COLO668 (cell line): Measurements from ENCODE around the gene DPH1.
"Not testable (repeated sequence)": the region's sequence is repeated elsewhere in the genome, so short reads cannot be mapped to it uniquely, and the experiment has no call there.

ENCODE experiments used
- DNase-seq: peaks from one replicate; lab custom pipeline; 2025; ENCODE audit not compliant: unreplicated experiment; lab: John Stamatoyannopoulos, UW

Gene DPH1

DNA sequence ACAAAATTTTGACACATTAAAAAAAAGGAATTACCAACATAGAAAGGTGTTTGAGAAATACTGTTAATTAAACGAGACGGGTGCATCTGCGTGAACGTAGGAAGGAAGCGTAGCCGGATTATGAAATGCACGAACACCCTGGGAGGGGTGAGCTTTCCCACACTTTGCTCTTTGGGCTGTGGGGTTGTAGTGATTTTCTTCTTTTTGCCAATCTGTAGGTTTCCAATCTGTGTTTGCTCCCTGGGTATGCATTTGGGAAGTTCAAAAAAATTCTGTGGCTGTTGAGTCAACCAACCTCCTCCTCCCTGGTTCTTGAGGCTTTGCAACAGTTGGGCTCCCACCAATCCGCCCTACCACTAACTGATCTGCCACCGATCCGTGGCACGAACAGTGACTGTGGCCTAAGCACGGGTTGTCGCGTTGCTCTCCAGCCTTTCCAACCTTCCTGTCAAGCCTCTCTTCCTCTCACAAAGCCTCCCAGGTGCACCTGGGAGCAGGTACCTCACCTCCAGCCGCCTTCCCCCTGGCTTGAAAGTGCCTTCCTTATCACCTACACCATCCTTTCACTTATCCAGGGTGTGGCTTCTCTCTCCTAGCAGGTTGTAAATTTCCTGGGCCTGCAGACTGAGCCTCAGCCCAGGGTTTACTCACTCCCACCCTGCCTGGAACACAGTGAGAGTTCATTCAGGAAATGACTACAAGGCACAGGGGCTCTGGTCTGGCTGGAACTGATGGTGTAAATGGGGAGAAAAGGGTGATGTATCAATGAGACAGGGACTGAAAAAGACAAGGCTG is 21.4 kb upstream of the DPH1 start:
- no peak for DNase-seq

GRCh38 chr17:2009737-2010136 is 20.2 kb upstream of the DPH1 start:
- DNase-seq, result no peak

DNA sequence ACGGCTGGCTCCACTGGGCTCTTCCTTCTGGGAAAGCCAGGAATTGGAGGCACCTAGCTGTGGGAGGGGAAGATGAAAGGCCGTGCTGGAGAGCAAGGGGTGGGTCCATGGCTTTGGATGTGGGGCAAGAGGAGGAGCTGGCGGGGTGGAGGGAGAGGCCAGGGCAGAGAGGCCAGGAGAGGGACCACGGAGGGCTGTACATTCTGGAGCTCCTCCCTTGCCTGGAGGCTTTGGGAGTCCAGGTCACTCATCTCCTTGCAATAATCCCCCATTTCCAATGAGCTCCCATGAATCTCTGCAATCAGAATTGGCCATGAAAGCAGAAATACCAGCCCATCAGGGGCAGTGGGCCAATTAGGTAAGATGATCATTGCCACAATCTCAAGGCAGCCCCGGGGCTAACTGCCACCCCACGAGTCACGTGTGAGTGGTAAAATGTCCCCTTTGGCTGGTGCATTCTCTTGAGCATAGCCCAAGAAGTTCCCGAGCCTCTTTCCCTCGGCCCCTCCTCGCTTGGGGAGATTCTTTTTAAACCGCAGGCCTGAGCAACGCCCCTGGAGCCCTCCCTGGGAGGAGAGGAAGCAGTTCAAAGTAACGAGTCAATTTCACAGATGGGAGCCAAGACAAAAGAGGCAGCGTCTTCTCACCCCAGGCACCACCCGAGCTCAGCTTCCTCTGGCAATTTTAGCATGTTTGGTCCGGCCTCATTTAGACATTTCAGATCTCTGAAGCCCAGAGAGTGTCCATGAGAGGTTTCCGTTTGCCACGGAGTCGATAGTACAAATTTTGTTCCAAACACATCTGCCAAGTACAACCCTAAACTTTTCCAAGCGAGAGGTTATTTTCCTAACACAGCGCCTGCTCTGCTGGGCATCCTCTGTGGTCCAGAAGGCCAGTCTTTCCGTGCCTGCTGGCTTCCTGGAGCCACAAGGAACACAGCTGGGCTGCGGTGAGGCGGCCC is 18.3 kb upstream of the DPH1 start:
- no peak for DNase-seq

- no peak for DNase-seq
Measured at GRCh38 chr17:2012499-2012898, 17.5 kb upstream of the DPH1 start.

GRCh38 chr17:2013220-2013993 is 16.5 kb upstream of the DPH1 start:
- not testable (repeated sequence) for DNase-seq

GRCh38 chr17:2013994-2014317 is 16.0 kb upstream of the DPH1 start:
- no peak for DNase-seq

GRCh38 chr17:2015314-2015713 is 14.6 kb upstream of the DPH1 start:
- DNase-seq, result no peak

DNA sequence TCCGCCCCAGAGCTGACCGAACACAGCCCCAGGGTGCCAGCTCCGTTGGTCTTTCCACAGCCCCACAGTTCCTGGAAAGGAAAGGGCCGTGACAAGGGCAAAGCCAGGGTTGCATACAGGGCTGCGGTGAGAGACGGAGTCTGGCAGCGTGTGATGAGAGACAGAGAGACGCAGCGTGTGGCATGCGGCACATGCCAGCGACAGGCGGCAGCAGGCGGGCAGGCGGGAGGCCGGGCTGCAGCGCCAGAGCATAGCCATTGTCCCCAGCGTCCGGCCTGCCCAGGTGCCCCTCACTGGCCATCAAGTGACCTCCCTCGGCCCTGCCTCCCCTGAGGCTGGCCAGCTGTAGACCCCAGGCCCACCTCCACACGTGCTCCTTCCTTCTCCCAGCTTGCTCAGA is 13.5 kb upstream of the DPH1 start:
- no peak for DNase-seq

DNA sequence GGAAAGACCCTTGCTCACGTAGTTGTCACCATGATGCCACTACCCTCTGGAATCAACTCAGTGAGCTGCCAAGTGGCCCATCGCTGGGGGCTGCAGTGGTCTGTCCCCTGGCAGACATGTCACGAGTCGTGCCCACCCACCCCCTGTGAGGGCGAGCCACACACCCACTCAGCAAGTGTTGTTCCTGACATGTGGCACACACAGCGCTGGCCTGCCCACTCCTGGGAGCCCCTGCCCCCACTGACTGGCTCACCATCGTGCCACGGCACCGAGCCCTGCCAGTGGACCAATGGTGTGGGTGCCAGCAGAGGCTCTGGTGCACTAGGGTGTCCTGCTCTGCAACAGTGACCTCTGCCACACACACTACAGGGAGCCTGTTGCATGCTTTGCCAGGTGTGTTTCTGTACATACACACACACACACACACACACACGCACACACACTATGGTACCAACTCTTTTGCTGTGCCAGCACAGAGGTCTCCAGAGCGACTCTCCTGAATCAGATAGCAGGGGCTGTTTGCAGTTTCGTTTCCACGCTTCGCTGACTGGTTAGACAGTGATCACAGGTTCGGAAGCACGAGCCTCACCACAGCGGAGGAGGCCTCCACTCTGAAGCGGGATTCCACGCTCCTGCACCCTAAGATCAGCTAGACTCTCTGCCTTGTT is 12.5 kb upstream of the DPH1 start:
- DNase-seq, result peak; percentile 21

- DNase-seq, result peak; percentile 67
Measured at GRCh38 chr17:2018716-2019510, 11.0 kb upstream of the DPH1 start.

- DNase-seq, result no peak
Measured at GRCh38 chr17:2019723-2020122, 10.2 kb upstream of the DPH1 start.

DNA sequence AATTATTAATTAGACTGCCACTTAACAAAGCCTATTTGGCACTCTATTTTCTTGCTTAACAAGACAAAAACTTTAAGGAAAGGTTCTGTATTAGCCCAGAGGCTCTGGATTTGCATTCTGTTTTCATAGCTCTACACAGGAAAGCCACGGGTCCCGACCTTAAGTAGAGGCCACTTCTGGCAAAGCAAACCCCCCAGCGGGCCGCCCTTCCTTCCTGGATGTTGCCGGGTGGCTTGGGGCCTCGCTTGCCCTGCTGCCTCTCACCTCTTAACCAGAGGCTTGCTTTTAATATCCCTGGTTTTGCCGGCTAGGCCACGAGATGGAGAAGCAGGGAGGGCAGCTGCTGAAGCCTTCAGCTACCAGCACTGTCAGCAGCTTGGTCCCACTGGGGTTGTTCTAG is 9.2 kb upstream of the DPH1 start:
- no peak for DNase-seq

DNA sequence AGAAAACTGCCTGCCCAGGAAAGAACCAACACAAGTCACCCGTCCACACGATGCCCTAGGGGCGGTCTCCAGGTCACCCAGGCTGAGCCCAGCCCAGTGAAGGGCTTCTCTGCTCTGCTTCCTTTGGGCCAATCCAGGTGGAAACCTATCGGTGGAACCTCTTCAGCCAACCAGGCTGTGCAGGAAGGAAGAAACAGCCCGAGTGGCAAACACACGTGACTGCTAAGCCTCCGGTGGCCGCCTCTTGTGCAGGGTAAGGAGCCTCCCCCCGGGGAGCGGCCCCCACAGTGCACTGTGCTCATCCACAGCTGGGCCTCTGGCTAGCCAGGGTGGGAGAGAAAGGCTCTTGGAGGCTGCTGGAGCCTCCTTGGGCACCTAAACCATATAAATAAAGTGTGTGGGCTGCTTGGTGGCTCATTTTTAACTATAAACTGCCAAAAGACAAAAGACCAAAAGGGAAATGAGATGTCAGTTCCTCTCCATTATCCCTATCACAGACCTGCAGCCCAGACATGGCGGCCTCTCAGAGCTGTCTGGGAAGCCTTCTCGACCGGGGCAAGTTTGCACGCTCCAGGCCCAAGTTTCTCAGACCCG is 7.2 kb upstream of the DPH1 start:
- no peak for DNase-seq

DNA sequence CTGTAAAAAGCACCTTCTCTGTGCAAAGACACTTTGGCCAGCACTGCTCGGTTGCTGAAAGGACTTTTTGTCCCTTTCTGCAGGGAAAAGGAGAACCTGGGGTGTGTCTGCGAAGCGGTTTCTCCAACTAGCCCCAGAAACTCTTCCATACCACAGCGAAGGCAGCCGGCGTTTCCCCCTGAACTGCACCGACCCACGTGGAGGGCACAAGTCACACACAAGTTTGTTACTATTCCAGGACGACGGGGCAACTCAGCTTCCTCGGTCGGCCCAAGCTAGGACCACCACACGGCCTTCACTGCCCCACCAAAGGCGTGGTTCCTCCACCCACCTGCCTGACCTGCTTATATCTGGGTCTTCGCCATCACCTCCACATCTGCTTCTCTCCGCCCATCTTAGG is 6.7 kb upstream of the DPH1 start:
- DNase-seq, result no peak

DNA sequence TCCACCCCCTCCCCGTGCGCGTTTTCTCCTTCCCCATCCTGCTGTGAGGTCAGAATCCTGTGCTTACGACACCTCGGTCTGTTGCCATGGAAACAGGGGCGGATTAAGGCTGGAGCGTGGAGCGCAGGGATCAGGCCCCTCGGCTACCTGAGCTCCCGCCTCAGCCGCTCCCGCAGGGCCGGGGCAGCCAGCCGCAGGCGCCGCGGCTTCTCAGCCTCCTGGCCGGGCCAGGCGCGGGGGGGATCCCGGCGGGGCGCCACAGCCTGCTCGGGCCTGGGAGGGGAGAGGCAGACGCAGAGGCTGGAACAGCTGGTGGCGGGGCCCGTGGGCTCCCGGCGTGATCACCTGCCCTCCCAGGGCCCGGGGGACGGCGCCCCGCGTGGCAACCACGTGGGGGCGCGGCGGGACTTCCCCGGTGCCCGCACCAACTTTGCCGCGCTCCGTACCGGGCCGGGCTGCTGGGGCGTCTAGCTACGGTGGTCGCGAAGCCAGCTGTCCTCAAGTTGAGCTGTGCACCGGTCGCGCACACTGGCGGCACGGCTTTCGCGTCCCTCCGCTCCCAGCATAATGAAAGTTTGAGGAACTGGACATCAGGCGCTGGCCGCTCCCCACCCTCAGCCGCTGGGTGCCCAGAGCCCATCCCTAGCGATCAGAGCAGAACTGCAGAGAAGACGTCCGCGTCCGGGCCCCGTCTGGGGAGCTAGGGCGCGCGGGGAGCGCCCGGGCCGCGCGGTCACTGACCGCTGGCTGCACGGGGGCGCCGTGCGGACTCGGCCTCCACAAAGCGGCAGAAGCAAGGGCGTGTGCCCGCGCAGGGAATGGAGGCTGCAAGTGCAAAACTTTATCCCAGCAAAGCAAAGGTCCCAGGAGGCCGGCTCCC is 6.0 kb upstream of the DPH1 start:
- peak; percentile 26 for DNase-seq

GRCh38 chr17:2024572-2025219 is 5.3 kb upstream of the DPH1 start:
- peak; percentile 7 for DNase-seq

GRCh38 chr17:2025220-2025621 is 4.7 kb upstream of the DPH1 start, which contains the start of gene RTN4RL1:
Gene RTN4RL1 (minus strand): TSS chr17:2025334. CDS start chr17:2024865, 469 bp downstream.
- DNase-seq, result peak; percentile 32
